ENCODE data around the gene OR52H1. TPM values are rescaled to one million over a fixed set of nuclear protein-coding genes. Genes with fewer than 3 reads are reported as not detected.

OR52H1 gene
- total RNA-seq, 1 donor from 2014 or later, result not detected

DNA sequence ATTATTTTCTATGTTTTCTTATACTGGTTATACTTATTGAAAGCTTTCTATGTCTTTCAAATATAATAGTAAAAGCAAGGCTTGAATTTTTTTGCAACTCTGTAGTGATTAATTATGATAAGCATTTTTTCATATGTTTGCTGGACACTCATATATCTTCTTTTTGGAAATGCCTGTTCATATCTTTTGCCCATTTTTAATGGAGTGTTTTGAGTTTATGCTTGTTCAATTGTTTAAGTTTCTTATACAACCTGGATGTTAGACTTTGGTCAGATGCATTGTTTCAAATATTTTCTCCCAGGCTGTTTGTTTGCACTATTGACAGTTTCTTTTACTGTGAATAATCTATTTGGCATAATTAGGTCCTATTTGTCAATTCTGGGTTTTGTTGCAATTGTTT is 11.9 kb downstream of the OR52H1 start:
- no peak overlapping the region for H3K4me3 ChIP-seq
- intact Hi-C loops (cut with DNase I), result no loop called here

GRCh38 chr11:5534046-5534445 is 14.3 kb downstream of the OR52H1 start:
- TF ChIP-seq POLR2A (IDR thresholded peaks at IDR 0.05) (no peak), POLR2AphosphoS5 (IDR thresholded peaks at IDR 0.05; ENCODE audit: insufficient read depth in 1 of 2, low read depth in 1 of 2) (no peak), CTCF (IDR thresholded peaks at IDR 0.05) (no peak)
- Histone ChIP-seq H3K4me1 (no peaks in the 10 kb centered on the region), H3K27ac (no peak overlapping the region), H3K36me3 (no peaks in the 10 kb centered on the region), H3K27me3 (no peaks in the 10 kb centered on the region), H3K4me3 (no peak overlapping the region), H3K9me3 (no peaks in the 10 kb centered on the region)
- intact Hi-C loops (cut with DNase I), result no loop called here
- DNase-seq (ENCODE audit: extremely low spot score in 2 of 2), result no peak

More for the DNA sequence above, 11.9 kb downstream of the OR52H1 start:
- Histone ChIP-seq H3K9me3 (no peaks in the 10 kb centered on the region), H3K4me1 (no peaks in the 10 kb centered on the region), H3K27ac (no peak overlapping the region), H3K36me3 (no peaks in the 10 kb centered on the region), H3K27me3 (no peaks in the 10 kb centered on the region)
- no peak for DNase-seq (ENCODE audit: extremely low spot score in 2 of 2)
- TF ChIP-seq POLR2A (IDR thresholded peaks at IDR 0.05) (no peak), CTCF (IDR thresholded peaks at IDR 0.05) (no peak), POLR2AphosphoS5 (IDR thresholded peaks at IDR 0.05; ENCODE audit: insufficient read depth in 1 of 2, low read depth in 1 of 2) (no peak)

GRCh38 chr11:5531053-5531831 is 17.1 kb downstream of the OR52H1 start:
- no peak for DNase-seq (ENCODE audit: extremely low spot score in 2 of 2)
- H3K36me3 ChIP-seq, result no peaks in the 10 kb centered on the region
- H3K27me3 ChIP-seq, result no peaks in the 10 kb centered on the region
- H3K4me3 ChIP-seq, result no peak overlapping the region
- intact Hi-C loops (cut with DNase I), result no loop called here
- H3K9me3 ChIP-seq, result no peaks in the 10 kb centered on the region
- H3K27ac ChIP-seq, result no peak overlapping the region
- H3K4me1 ChIP-seq, result no peaks in the 10 kb centered on the region
- TF ChIP-seq POLR2AphosphoS5 (IDR thresholded peaks at IDR 0.05; ENCODE audit: insufficient read depth in 1 of 2, low read depth in 1 of 2), result no peak
- TF ChIP-seq CTCF (IDR thresholded peaks at IDR 0.05), result no peak
- no peak for TF ChIP-seq POLR2A (IDR thresholded peaks at IDR 0.05)

- intact Hi-C loops (cut with DNase I), result no loop called here
- no peak for TF ChIP-seq CTCF (IDR thresholded peaks at IDR 0.05)
- no peak for TF ChIP-seq POLR2AphosphoS5 (IDR thresholded peaks at IDR 0.05; ENCODE audit: insufficient read depth in 1 of 2, low read depth in 1 of 2)
- TF ChIP-seq POLR2A (IDR thresholded peaks at IDR 0.05), result no peak
- Histone ChIP-seq H3K36me3 (no peaks in the 10 kb centered on the region), H3K4me3 (no peak overlapping the region), H3K4me1 (no peaks in the 10 kb centered on the region), H3K27ac (no peak overlapping the region), H3K27me3 (no peaks in the 10 kb centered on the region), H3K9me3 (no peaks in the 10 kb centered on the region)
- DNase-seq (ENCODE audit: extremely low spot score in 2 of 2), result no peak
Observed at GRCh38 chr11:5528495-5528894, 19.8 kb downstream of the OR52H1 start.

DNA sequence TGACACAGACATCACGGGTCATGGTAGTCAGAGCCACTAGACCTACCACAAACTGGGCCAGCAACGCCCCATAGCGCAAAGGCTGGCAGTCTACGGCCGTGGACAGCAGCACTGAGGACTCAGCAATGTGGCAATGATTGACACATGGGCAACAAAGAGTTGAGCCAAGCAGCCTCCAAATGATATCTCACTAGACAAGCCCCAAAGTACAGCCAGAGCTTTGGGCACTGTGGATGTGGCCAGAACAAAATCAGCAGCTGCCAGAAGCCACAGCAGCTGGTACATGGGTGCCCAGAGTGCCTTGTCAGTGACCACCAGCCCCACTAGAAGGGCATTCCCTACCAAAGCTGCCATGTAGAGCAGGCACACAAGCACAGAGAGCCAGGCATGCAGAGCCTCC is 20.6 kb downstream of the OR52H1 start:
- TF ChIP-seq POLR2A (IDR thresholded peaks at IDR 0.05) (no peak), POLR2AphosphoS5 (IDR thresholded peaks at IDR 0.05; ENCODE audit: insufficient read depth in 1 of 2, low read depth in 1 of 2) (no peak), CTCF (IDR thresholded peaks at IDR 0.05) (no peak)
- H3K36me3 ChIP-seq, result no peaks in the 10 kb centered on the region
- no peak overlapping the region for H3K27ac ChIP-seq
- no peaks in the 10 kb centered on the region for H3K9me3 ChIP-seq
- H3K4me1 ChIP-seq, result no peaks in the 10 kb centered on the region
- H3K27me3 ChIP-seq, result no peaks in the 10 kb centered on the region
- H3K4me3 ChIP-seq, result no peak overlapping the region
- DNase-seq (ENCODE audit: extremely low spot score in 2 of 2), result no peak
- intact Hi-C loops (cut with DNase I), result no loop called here
